ENCODE data around the gene SMYD4.
"Not testable (repeated sequence)": the region's sequence is repeated elsewhere in the genome, so short reads cannot be mapped to it uniquely, and the experiment has no call there.

Gene SMYD4

GRCh38 chr17:1865252-1866037, 35.7 kb upstream of the SMYD4 start:
- peak; percentile 13 for DNase-seq (ENCODE audit: low read depth, low spot score)
- Histone ChIP-seq H3K4me1 (ENCODE audit: control insufficient read depth, insufficient read depth, low read length) (no peaks in the 10 kb centered on the region), H3K27me3 (ENCODE audit: control insufficient read depth, insufficient read depth, low read length) (no peaks in the 10 kb centered on the region), H3K36me3 (ENCODE audit: control insufficient read depth, insufficient read depth, low read length) (no peaks in the 10 kb centered on the region), H3K9me3 (ENCODE audit: control insufficient read depth, insufficient read depth, low read length) (no peaks in the 10 kb centered on the region), H3K4me3 (ENCODE audit: low read length) (no peak overlapping the region), H3K27ac (ENCODE audit: low read length) (no peak overlapping the region)
- no CpG with 5 or more reads among the region's 17 CpGs for WGBS (ENCODE audit: insufficient coverage, insufficient read length)

- Histone ChIP-seq H3K4me3 (ENCODE audit: low read length) (no peak overlapping the region), H3K9me3 (ENCODE audit: control insufficient read depth, insufficient read depth, low read length) (no peaks in the 10 kb centered on the region), H3K27ac (ENCODE audit: low read length) (no peak overlapping the region), H3K36me3 (ENCODE audit: control insufficient read depth, insufficient read depth, low read length) (no peaks in the 10 kb centered on the region), H3K27me3 (ENCODE audit: control insufficient read depth, insufficient read depth, low read length) (no peaks in the 10 kb centered on the region), H3K4me1 (ENCODE audit: control insufficient read depth, insufficient read depth, low read length) (no peaks in the 10 kb centered on the region)
- WGBS (ENCODE audit: insufficient coverage, insufficient read length) = no CpG with 5 or more reads among the region's 16 CpGs
- DNase-seq (ENCODE audit: low read depth, low spot score) = no peak
Measured at GRCh38 chr17:1861391-1862010, 31.8 kb upstream of the SMYD4 start.

- no CpG with 5 or more reads among the region's 11 CpGs for WGBS (ENCODE audit: insufficient coverage, insufficient read length)
- no peaks in the 10 kb centered on the region for H3K27me3 ChIP-seq (ENCODE audit: control insufficient read depth, insufficient read depth, low read length)
- no peak overlapping the region for H3K4me3 ChIP-seq (ENCODE audit: low read length)
- H3K36me3 ChIP-seq (ENCODE audit: control insufficient read depth, insufficient read depth, low read length) = no peaks in the 10 kb centered on the region
- no peak overlapping the region for H3K27ac ChIP-seq (ENCODE audit: low read length)
- H3K9me3 ChIP-seq (ENCODE audit: control insufficient read depth, insufficient read depth, low read length) = no peaks in the 10 kb centered on the region
- no peak for DNase-seq (ENCODE audit: low read depth, low spot score)
- no peaks in the 10 kb centered on the region for H3K4me1 ChIP-seq (ENCODE audit: control insufficient read depth, insufficient read depth, low read length)
Measured at GRCh38 chr17:1860978-1861377, 31.3 kb upstream of the SMYD4 start.

- WGBS (ENCODE audit: insufficient coverage, insufficient read length) = no CpG with 5 or more reads among the region's 8 CpGs
- H3K27me3 ChIP-seq (ENCODE audit: control insufficient read depth, insufficient read depth, low read length); H3K36me3 ChIP-seq (ENCODE audit: control insufficient read depth, insufficient read depth, low read length); H3K9me3 ChIP-seq (ENCODE audit: control insufficient read depth, insufficient read depth, low read length); H3K4me1 ChIP-seq (ENCODE audit: control insufficient read depth, insufficient read depth, low read length); H3K4me3 ChIP-seq (ENCODE audit: low read length); H3K27ac ChIP-seq (ENCODE audit: low read length); DNase-seq (ENCODE audit: low read depth, low spot score): not testable (repeated sequence)
Measured at GRCh38 chr17:1856462-1856861, 26.8 kb upstream of the SMYD4 start.

- DNase-seq (ENCODE audit: low read depth, low spot score) = no peak
- Histone ChIP-seq H3K36me3 (ENCODE audit: control insufficient read depth, insufficient read depth, low read length) (peaks cover 5% of the 10 kb centered on the region; the same call in 1 of the 2 replicates), H3K27ac (ENCODE audit: low read length) (no peak overlapping the region), H3K9me3 (ENCODE audit: control insufficient read depth, insufficient read depth, low read length) (no peaks in the 10 kb centered on the region), H3K4me1 (ENCODE audit: control insufficient read depth, insufficient read depth, low read length) (no peaks in the 10 kb centered on the region), H3K27me3 (ENCODE audit: control insufficient read depth, insufficient read depth, low read length) (no peaks in the 10 kb centered on the region), H3K4me3 (ENCODE audit: low read length) (no peak overlapping the region)
- no CpG with 5 or more reads among the region's 3 CpGs for WGBS (ENCODE audit: insufficient coverage, insufficient read length)
Measured at GRCh38 chr17:1853698-1854097, 24.0 kb upstream of the SMYD4 start.

GRCh38 chr17:1852327-1852726, 22.6 kb upstream of the SMYD4 start:
- no peaks in the 10 kb centered on the region for H3K4me1 ChIP-seq (ENCODE audit: control insufficient read depth, insufficient read depth, low read length)
- no CpG with 5 or more reads among the region's 6 CpGs for WGBS (ENCODE audit: insufficient coverage, insufficient read length)
- no peak overlapping the region for H3K27ac ChIP-seq (ENCODE audit: low read length)
- no peak for DNase-seq (ENCODE audit: low read depth, low spot score)
- H3K9me3 ChIP-seq (ENCODE audit: control insufficient read depth, insufficient read depth, low read length) = no peaks in the 10 kb centered on the region
- H3K36me3 ChIP-seq (ENCODE audit: control insufficient read depth, insufficient read depth, low read length) = peaks cover 6% of the 10 kb centered on the region; the same call in 1 of the 2 replicates
- no peaks in the 10 kb centered on the region for H3K27me3 ChIP-seq (ENCODE audit: control insufficient read depth, insufficient read depth, low read length)
- H3K4me3 ChIP-seq (ENCODE audit: low read length) = no peak overlapping the region

GRCh38 chr17:1847191-1847590, 17.5 kb upstream of the SMYD4 start:
- no CpG with 5 or more reads among the region's 3 CpGs for WGBS (ENCODE audit: insufficient coverage, insufficient read length)
- Histone ChIP-seq H3K4me1 (ENCODE audit: control insufficient read depth, insufficient read depth, low read length) (no peaks in the 10 kb centered on the region), H3K4me3 (ENCODE audit: low read length) (no peak overlapping the region), H3K27ac (ENCODE audit: low read length) (no peak overlapping the region), H3K27me3 (ENCODE audit: control insufficient read depth, insufficient read depth, low read length) (no peaks in the 10 kb centered on the region), H3K36me3 (ENCODE audit: control insufficient read depth, insufficient read depth, low read length) (peaks cover 12% of the 10 kb centered on the region; the same call in 1 of the 2 replicates), H3K9me3 (ENCODE audit: control insufficient read depth, insufficient read depth, low read length) (no peaks in the 10 kb centered on the region)
- DNase-seq (ENCODE audit: low read depth, low spot score) = no peak

GRCh38 chr17:1843947-1844346, 14.2 kb upstream of the SMYD4 start:
- Histone ChIP-seq H3K27me3 (ENCODE audit: control insufficient read depth, insufficient read depth, low read length) (no peaks in the 10 kb centered on the region), H3K27ac (ENCODE audit: low read length) (no peak overlapping the region), H3K4me1 (ENCODE audit: control insufficient read depth, insufficient read depth, low read length) (no peaks in the 10 kb centered on the region), H3K9me3 (ENCODE audit: control insufficient read depth, insufficient read depth, low read length) (no peaks in the 10 kb centered on the region), H3K4me3 (ENCODE audit: low read length) (no peak overlapping the region), H3K36me3 (ENCODE audit: control insufficient read depth, insufficient read depth, low read length) (peaks cover 12% of the 10 kb centered on the region; the same call in 1 of the 2 replicates)
- DNase-seq (ENCODE audit: low read depth, low spot score) = no peak
- WGBS (ENCODE audit: insufficient coverage, insufficient read length) = no CpG with 5 or more reads among the region's 9 CpGs

GRCh38 chr17:1839516-1839915, 9.8 kb upstream of the SMYD4 start:
- no peak overlapping the region for H3K27ac ChIP-seq (ENCODE audit: low read length)
- WGBS (ENCODE audit: insufficient coverage, insufficient read length) = no CpG with 5 or more reads among the region's 4 CpGs
- peaks cover 8% of the 10 kb centered on the region; the same call in 1 of the 2 replicates for H3K36me3 ChIP-seq (ENCODE audit: control insufficient read depth, insufficient read depth, low read length)
- DNase-seq (ENCODE audit: low read depth, low spot score) = no peak
- no peak overlapping the region for H3K4me3 ChIP-seq (ENCODE audit: low read length)
- H3K27me3 ChIP-seq (ENCODE audit: control insufficient read depth, insufficient read depth, low read length) = no peaks in the 10 kb centered on the region
- no peaks in the 10 kb centered on the region for H3K4me1 ChIP-seq (ENCODE audit: control insufficient read depth, insufficient read depth, low read length)
- no peaks in the 10 kb centered on the region for H3K9me3 ChIP-seq (ENCODE audit: control insufficient read depth, insufficient read depth, low read length)

GRCh38 chr17:1834380-1835149, 4.9 kb upstream of the SMYD4 start:
- Histone ChIP-seq H3K27ac (ENCODE audit: low read length) (no peak overlapping the region), H3K4me1 (ENCODE audit: control insufficient read depth, insufficient read depth, low read length) (no peaks in the 10 kb centered on the region), H3K4me3 (ENCODE audit: low read length) (no peak overlapping the region), H3K27me3 (ENCODE audit: control insufficient read depth, insufficient read depth, low read length) (no peaks in the 10 kb centered on the region), H3K9me3 (ENCODE audit: control insufficient read depth, insufficient read depth, low read length) (no peaks in the 10 kb centered on the region), H3K36me3 (ENCODE audit: control insufficient read depth, insufficient read depth, low read length) (no peaks in the 10 kb centered on the region)
- DNase-seq (ENCODE audit: low read depth, low spot score) = no peak
- no CpG with 5 or more reads among the region's 12 CpGs for WGBS (ENCODE audit: insufficient coverage, insufficient read length)
